Measurements from ENCODE around the gene LPO.

The LPO gene

GRCh38 chr17:58238147-58238634, at the start of gene LPO:
Gene LPO, plus strand, starts transcription at chr17:58238584. Its CDS starts 4,396 bp downstream, at chr17:58242980.
- no peak for DNase-seq

GRCh38 chr17:58189436-58190146, 48.8 kb upstream of the LPO start:
- no peak for DNase-seq

GRCh38 chr17:58191241-58191896, 47.0 kb upstream of the LPO start:
- no peak for DNase-seq

GRCh38 chr17:58192612-58193011, 45.8 kb upstream of the LPO start, which contains the start of gene EPX:
Gene EPX, plus strand, starts transcription at chr17:58192726. Its CDS starts 121 bp downstream, at chr17:58192847.
- no peak for DNase-seq

- no peak for DNase-seq
Observed at GRCh38 chr17:58193641-58194255, 44.6 kb upstream of the LPO start.

GRCh38 chr17:58195518-58196123, 42.8 kb upstream of the LPO start:
- DNase-seq, result no peak

GRCh38 chr17:58196610-58197009, 41.8 kb upstream of the LPO start:
- no peak for DNase-seq

GRCh38 chr17:58200024-58200633, 38.3 kb upstream of the LPO start:
- peak; percentile 23 for DNase-seq

GRCh38 chr17:58202859-58203258, 35.5 kb upstream of the LPO start:
- no peak for DNase-seq

GRCh38 chr17:58204796-58205195, 33.6 kb upstream of the LPO start:
- no peak for DNase-seq

GRCh38 chr17:58205936-58206335, 32.4 kb upstream of the LPO start:
- no peak for DNase-seq

GRCh38 chr17:58207451-58207850, 30.9 kb upstream of the LPO start:
- no peak for DNase-seq

- DNase-seq, result no peak
Observed at GRCh38 chr17:58208344-58208743, 30.0 kb upstream of the LPO start.

GRCh38 chr17:58210922-58211321, 27.5 kb upstream of the LPO start:
- DNase-seq, result no peak

GRCh38 chr17:58215685-58216084, 22.7 kb upstream of the LPO start:
- DNase-seq, result no peak

GRCh38 chr17:58217766-58218165, 20.6 kb upstream of the LPO start:
- DNase-seq, result no peak

- peak; percentile 93 for DNase-seq
Observed at GRCh38 chr17:58219007-58219788, 19.2 kb upstream of the LPO start, which contains the start of gene MKS1. Gene MKS1, minus strand, starts transcription at chr17:58219255. Its CDS starts 25 bp downstream, at chr17:58219230.

- DNase-seq, result no peak
Observed at GRCh38 chr17:58219789-58220183, 18.6 kb upstream of the LPO start.

- no peak for DNase-seq
Observed at GRCh38 chr17:58224315-58224714, 14.1 kb upstream of the LPO start.

GRCh38 chr17:58227733-58228132, 10.7 kb upstream of the LPO start:
- DNase-seq, result no peak

GRCh38 chr17:58228679-58229078, 9.7 kb upstream of the LPO start:
- no peak for DNase-seq

GRCh38 chr17:58229384-58229783, 9.0 kb upstream of the LPO start:
- no peak for DNase-seq
